ENCODE data around the gene SNX2.

SNX2 gene

GRCh38 chr5:122781465-122781864 is 6.6 kb downstream of the SNX2 start:
- Histone ChIP-seq H3K14ac (ENCODE audit: low read length in 2 of 2) (no peak overlapping the region), H3K79me1 (replicated peaks; ENCODE audit: low read length, poor library complexity, severe bottlenecking) (peaks cover 5% of the 10 kb centered on the region), H3K27me3 (ENCODE audit: control insufficient read depth in 1 of 2, insufficient read depth in 1 of 2, low read length in 2 of 2) (no peaks in the 10 kb centered on the region), H3K4me2 (ENCODE audit: low read length, poor library complexity, severe bottlenecking) (no peak overlapping the region), H2BK5ac (ENCODE audit: low read depth, low read length, poor library complexity, severe bottlenecking) (no peak overlapping the region), H3K23ac (ENCODE audit: low read length in 2 of 2) (no peak overlapping the region), H3K9ac (ENCODE audit: low read length) (no peak overlapping the region), H3K9me3 (ENCODE audit: control insufficient read depth, low read length) (peaks cover 8% of the 10 kb centered on the region), H3K4me1 (ENCODE audit: control insufficient read depth, insufficient read depth, low read depth, low read length) (no peaks in the 10 kb centered on the region), H4K8ac (ENCODE audit: low read length) (no peak overlapping the region), H2AFZ (ENCODE audit: low read depth, low read length) (no peak overlapping the region), H2AK5ac (ENCODE audit: low read length, severe bottlenecking) (no peak overlapping the region), H3K27ac (ENCODE audit: low read length, poor library complexity, severe bottlenecking) (no peak overlapping the region), H3K4me3 (ENCODE audit: insufficient read depth in 1 of 2, low read depth in 1 of 2, low read length in 2 of 2) (no peak overlapping the region), H4K91ac (ENCODE audit: low read length) (no peak overlapping the region), H3K4ac (ENCODE audit: low read depth in 1 of 2, low read length in 2 of 2) (no peak overlapping the region), H3K18ac (ENCODE audit: low read depth in 1 of 2, low read length in 2 of 2) (no peak overlapping the region), H2BK12ac (ENCODE audit: low read length in 2 of 2) (no peak overlapping the region), H2BK120ac (ENCODE audit: low read depth, low read length) (no peak overlapping the region), H3K36me3 (ENCODE audit: control insufficient read depth in 1 of 2, insufficient read depth in 2 of 2, low read depth in 1 of 2, low read length in 2 of 2) (peaks cover 0 to 9% of the 10 kb centered on the region in 2 experiments), H2BK15ac (ENCODE audit: low read depth, poor library complexity, severe bottlenecking) (no peak overlapping the region)
- no CpG with 5 or more reads among the region's 1 CpG for WGBS
- DNase-seq, result no peak

GRCh38 chr5:122785294-122785693 is 10.4 kb downstream of the SNX2 start:
- H2AFZ ChIP-seq (ENCODE audit: low read depth, low read length), result no peak overlapping the region
- no peaks in the 10 kb centered on the region for H3K27me3 ChIP-seq (ENCODE audit: control insufficient read depth in 1 of 2, insufficient read depth in 1 of 2, low read length in 2 of 2)
- H3K27ac ChIP-seq (ENCODE audit: low read length, poor library complexity, severe bottlenecking), result no peak overlapping the region
- H3K9ac ChIP-seq (ENCODE audit: low read length), result no peak overlapping the region
- H2AK5ac ChIP-seq (ENCODE audit: low read length, severe bottlenecking), result no peak overlapping the region
- WGBS, result no CpG with 5 or more reads among the region's 1 CpG
- H2BK5ac ChIP-seq (ENCODE audit: low read depth, low read length, poor library complexity, severe bottlenecking), result no peak overlapping the region
- no peak overlapping the region for H2BK12ac ChIP-seq (ENCODE audit: low read length in 2 of 2)
- H2BK15ac ChIP-seq (ENCODE audit: low read depth, poor library complexity, severe bottlenecking), result no peak overlapping the region
- H3K79me1 ChIP-seq (replicated peaks; ENCODE audit: low read length, poor library complexity, severe bottlenecking), result peaks cover 17% of the 10 kb centered on the region
- no peak overlapping the region for H3K23ac ChIP-seq (ENCODE audit: low read length in 2 of 2)
- no peak overlapping the region for H2BK120ac ChIP-seq (ENCODE audit: low read depth, low read length)
- no peak overlapping the region for H4K8ac ChIP-seq (ENCODE audit: low read length)
- H3K4me3 ChIP-seq (ENCODE audit: insufficient read depth in 1 of 2, low read depth in 1 of 2, low read length in 2 of 2), result no peak overlapping the region
- no peak overlapping the region for H3K4ac ChIP-seq (ENCODE audit: low read depth in 1 of 2, low read length in 2 of 2)
- H3K36me3 ChIP-seq (ENCODE audit: control insufficient read depth in 1 of 2, insufficient read depth in 2 of 2, low read depth in 1 of 2, low read length in 2 of 2), result peaks cover 0 to 10% of the 10 kb centered on the region in 2 experiments
- no peak overlapping the region for H3K14ac ChIP-seq (ENCODE audit: low read length in 2 of 2)
- no peak overlapping the region for H3K18ac ChIP-seq (ENCODE audit: low read depth in 1 of 2, low read length in 2 of 2)
- H3K4me2 ChIP-seq (ENCODE audit: low read length, poor library complexity, severe bottlenecking), result no peak overlapping the region
- no peak overlapping the region for H4K91ac ChIP-seq (ENCODE audit: low read length)
- H3K4me1 ChIP-seq (ENCODE audit: control insufficient read depth, insufficient read depth, low read depth, low read length), result peaks cover 3% of the 10 kb centered on the region
- DNase-seq, result no peak
- peaks cover 8% of the 10 kb centered on the region for H3K9me3 ChIP-seq (ENCODE audit: control insufficient read depth, low read length)

- Histone ChIP-seq H3K27me3 (ENCODE audit: control insufficient read depth in 1 of 2, insufficient read depth in 1 of 2, low read length in 2 of 2) (no peaks in the 10 kb centered on the region), H2AFZ (ENCODE audit: low read depth, low read length) (no peak overlapping the region), H3K9ac (ENCODE audit: low read length) (no peak overlapping the region), H3K27ac (ENCODE audit: low read length, poor library complexity, severe bottlenecking) (no peak overlapping the region), H2BK15ac (ENCODE audit: low read depth, poor library complexity, severe bottlenecking) (no peak overlapping the region), H4K8ac (ENCODE audit: low read length) (no peak overlapping the region), H2AK5ac (ENCODE audit: low read length, severe bottlenecking) (no peak overlapping the region), H3K18ac (ENCODE audit: low read depth in 1 of 2, low read length in 2 of 2) (no peak overlapping the region), H2BK12ac (ENCODE audit: low read length in 2 of 2) (no peak overlapping the region), H3K4me2 (ENCODE audit: low read length, poor library complexity, severe bottlenecking) (no peak overlapping the region), H3K79me1 (replicated peaks; ENCODE audit: low read length, poor library complexity, severe bottlenecking) (peaks cover 14% of the 10 kb centered on the region), H4K91ac (ENCODE audit: low read length) (no peak overlapping the region), H3K9me3 (ENCODE audit: control insufficient read depth, low read length) (peaks cover 8% of the 10 kb centered on the region), H2BK5ac (ENCODE audit: low read depth, low read length, poor library complexity, severe bottlenecking) (no peak overlapping the region), H2BK120ac (ENCODE audit: low read depth, low read length) (no peak overlapping the region), H3K4me1 (ENCODE audit: control insufficient read depth, insufficient read depth, low read depth, low read length) (peaks cover 3% of the 10 kb centered on the region), H3K4ac (ENCODE audit: low read depth in 1 of 2, low read length in 2 of 2) (no peak overlapping the region), H3K14ac (ENCODE audit: low read length in 2 of 2) (no peak overlapping the region), H3K36me3 (ENCODE audit: control insufficient read depth in 1 of 2, insufficient read depth in 2 of 2, low read depth in 1 of 2, low read length in 2 of 2) (peaks cover 0 to 7% of the 10 kb centered on the region in 2 experiments), H3K4me3 (ENCODE audit: insufficient read depth in 1 of 2, low read depth in 1 of 2, low read length in 2 of 2) (no peak overlapping the region), H3K23ac (ENCODE audit: low read length in 2 of 2) (no peak overlapping the region)
- no peak for DNase-seq
- 100% methylated on average over 1 of the region's 1 CpG for WGBS
Measured at GRCh38 chr5:122788371-122788770, 13.5 kb downstream of the SNX2 start.

- H3K18ac ChIP-seq (ENCODE audit: low read depth in 1 of 2, low read length in 2 of 2), result no peak overlapping the region
- no peak overlapping the region for H2AFZ ChIP-seq (ENCODE audit: low read depth, low read length)
- no peak for DNase-seq
- H2BK120ac ChIP-seq (ENCODE audit: low read depth, low read length), result no peak overlapping the region
- no peak overlapping the region for H2BK15ac ChIP-seq (ENCODE audit: low read depth, poor library complexity, severe bottlenecking)
- H3K14ac ChIP-seq (ENCODE audit: low read length in 2 of 2), result no peak overlapping the region
- H3K23ac ChIP-seq (ENCODE audit: low read length in 2 of 2), result no peak overlapping the region
- no peak overlapping the region for H3K27ac ChIP-seq (ENCODE audit: low read length, poor library complexity, severe bottlenecking)
- H3K4me2 ChIP-seq (ENCODE audit: low read length, poor library complexity, severe bottlenecking), result no peak overlapping the region
- H3K9ac ChIP-seq (ENCODE audit: low read length), result no peak overlapping the region
- H2BK12ac ChIP-seq (ENCODE audit: low read length in 2 of 2), result no peak overlapping the region
- H2AK5ac ChIP-seq (ENCODE audit: low read length, severe bottlenecking), result no peak overlapping the region
- H4K8ac ChIP-seq (ENCODE audit: low read length), result no peak overlapping the region
- no peak overlapping the region for H4K91ac ChIP-seq (ENCODE audit: low read length)
- peaks cover 0 to 7% of the 10 kb centered on the region in 2 experiments for H3K36me3 ChIP-seq (ENCODE audit: control insufficient read depth in 1 of 2, insufficient read depth in 2 of 2, low read depth in 1 of 2, low read length in 2 of 2)
- peaks cover 14% of the 10 kb centered on the region for H3K79me1 ChIP-seq (replicated peaks; ENCODE audit: low read length, poor library complexity, severe bottlenecking)
- H3K4me1 ChIP-seq (ENCODE audit: control insufficient read depth, insufficient read depth, low read depth, low read length), result peaks cover 3% of the 10 kb centered on the region
- H3K9me3 ChIP-seq (ENCODE audit: control insufficient read depth, low read length), result peaks cover 8% of the 10 kb centered on the region
- no peak overlapping the region for H2BK5ac ChIP-seq (ENCODE audit: low read depth, low read length, poor library complexity, severe bottlenecking)
- H3K4ac ChIP-seq (ENCODE audit: low read depth in 1 of 2, low read length in 2 of 2), result no peak overlapping the region
- H3K27me3 ChIP-seq (ENCODE audit: control insufficient read depth in 1 of 2, insufficient read depth in 1 of 2, low read length in 2 of 2), result no peaks in the 10 kb centered on the region
- no peak overlapping the region for H3K4me3 ChIP-seq (ENCODE audit: insufficient read depth in 1 of 2, low read depth in 1 of 2, low read length in 2 of 2)
Measured at GRCh38 chr5:122788996-122789395, 14.1 kb downstream of the SNX2 start.
